NCI-H2171 treated with DMSO at 0.1 percent for 48 hours (cell line): ENCODE data around the gene KIAA0825.

Source experiments
- DNase-seq: peaks from one replicate; lab custom pipeline; 2025; lab: John Stamatoyannopoulos, UW

KIAA0825 gene

GRCh38 chr5:94618493-94619328 is at the start of gene KIAA0825, which contains the start of gene SLF1:
KIAA0825 (minus strand) TSS chr5:94618604; CDS start chr5:94537126, 81,478 bp downstream.
SLF1 (plus strand) TSS chr5:94618669; CDS start chr5:94628811, 10,142 bp downstream.
- DNase-seq = peak; percentile 81

- DNase-seq = no peak
These were observed 49.5 kb upstream of the KIAA0825 start for GRCh38 chr5:94667937-94668336.

DNA sequence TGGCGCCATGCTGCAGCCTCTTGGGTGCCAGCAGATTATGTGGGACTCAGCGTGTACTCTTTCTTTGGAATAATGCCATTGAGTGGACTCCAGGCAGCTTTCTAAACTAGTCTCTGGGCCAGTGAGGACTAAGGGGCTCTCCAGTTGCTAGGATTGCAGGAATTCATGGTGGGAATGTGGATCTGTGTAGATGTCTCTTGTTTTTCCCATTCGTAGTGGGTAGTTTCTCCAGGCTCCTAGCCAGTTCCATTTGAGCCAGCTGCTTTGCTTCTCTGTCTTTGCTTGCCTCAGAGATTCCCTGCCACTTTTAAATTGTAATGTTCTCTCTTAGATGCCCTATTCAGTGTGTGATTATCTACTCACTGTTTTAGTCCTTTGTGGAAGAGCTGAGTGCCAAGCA is 42.7 kb upstream of the KIAA0825 start:
- DNase-seq = no peak

- no peak for DNase-seq
These were observed 42.1 kb upstream of the KIAA0825 start for GRCh38 chr5:94660506-94660905.

GRCh38 chr5:94658272-94658671 is 39.9 kb upstream of the KIAA0825 start:
- no peak for DNase-seq

- DNase-seq = no peak
These were observed 31.5 kb upstream of the KIAA0825 start for GRCh38 chr5:94649874-94650273.

- no peak for DNase-seq
These were observed 28.4 kb upstream of the KIAA0825 start for GRCh38 chr5:94646758-94647157.

GRCh38 chr5:94645053-94645452 is 26.6 kb upstream of the KIAA0825 start:
- no peak for DNase-seq

DNA sequence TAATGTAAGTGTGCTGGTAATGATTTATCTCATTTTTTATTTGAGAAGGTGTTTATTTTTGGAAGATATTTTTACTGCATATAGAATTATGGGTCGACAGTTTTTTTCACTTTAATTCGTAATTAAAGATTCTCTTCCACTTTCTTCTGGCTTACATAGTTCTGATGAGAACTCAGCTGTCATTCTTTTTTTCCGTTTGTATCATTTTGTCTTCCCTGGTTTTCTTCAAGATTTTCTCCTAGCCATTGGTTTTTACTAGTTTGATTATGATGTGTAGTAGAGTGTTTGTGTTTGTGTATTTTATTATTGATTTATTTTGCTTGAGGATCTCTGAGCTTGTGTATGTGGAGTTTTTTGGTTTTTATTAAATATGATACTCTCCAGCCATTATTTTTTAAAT is 21.8 kb upstream of the KIAA0825 start:
- DNase-seq = no peak

DNA sequence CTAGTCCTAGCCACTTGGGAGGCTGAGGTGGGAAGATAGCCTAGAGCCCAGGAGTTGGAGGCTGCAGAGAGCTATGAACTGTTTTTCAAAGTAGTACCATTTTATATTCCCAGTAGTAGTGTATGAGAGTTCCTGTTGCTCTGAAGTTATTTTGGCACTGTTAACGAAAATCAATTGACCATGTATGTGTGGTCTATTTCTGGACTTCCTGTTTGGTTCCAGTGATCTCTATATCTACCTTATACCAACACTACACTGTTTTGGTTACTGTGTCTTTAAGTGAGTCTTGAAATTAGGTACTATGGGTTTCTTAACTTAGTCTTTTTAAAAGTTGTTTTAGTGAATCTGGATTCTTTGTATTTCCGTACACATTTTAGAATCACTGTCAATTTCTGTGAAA is 13.6 kb upstream of the KIAA0825 start:
- no peak for DNase-seq

GRCh38 chr5:94627191-94627590 is 8.8 kb upstream of the KIAA0825 start:
- no peak for DNase-seq

DNA sequence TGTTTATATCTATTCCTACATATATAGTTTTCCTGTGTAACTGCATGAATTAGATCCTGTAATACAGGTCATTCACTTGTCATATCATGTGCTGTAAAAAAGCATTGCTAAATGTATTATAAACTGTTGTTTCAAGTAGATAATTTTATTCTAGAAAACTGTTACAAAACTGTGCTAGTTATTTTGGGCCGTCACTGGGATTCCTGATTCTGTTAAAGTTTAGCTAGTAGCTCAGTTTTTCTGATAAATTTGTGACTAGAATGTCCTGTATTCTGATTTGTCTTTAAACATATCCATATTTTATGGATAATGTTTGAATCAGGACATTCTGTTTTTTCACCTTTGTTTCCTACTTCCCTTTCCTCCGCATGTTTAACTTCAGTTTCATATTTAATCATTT is 5.5 kb upstream of the KIAA0825 start:
- no peak for DNase-seq

DNA sequence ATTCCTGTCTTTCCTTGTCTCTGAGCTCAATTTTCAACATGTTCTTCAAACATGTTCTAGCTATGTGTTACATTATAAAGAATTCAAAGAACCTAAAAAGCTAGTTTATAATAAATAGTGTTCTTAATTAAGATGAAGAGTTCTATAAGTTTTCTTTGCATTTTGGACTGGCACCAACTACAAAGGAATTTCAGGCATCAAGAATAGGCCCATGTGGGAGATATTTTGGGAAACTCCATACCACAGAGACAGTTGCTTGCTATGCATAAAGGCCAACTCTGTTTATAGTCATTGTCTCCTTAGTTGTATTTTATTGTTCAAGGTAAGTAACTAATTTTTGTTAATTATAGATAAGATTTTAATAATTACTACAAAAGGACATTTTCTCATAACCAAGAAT is 4.6 kb upstream of the KIAA0825 start:
- no peak for DNase-seq

DNA sequence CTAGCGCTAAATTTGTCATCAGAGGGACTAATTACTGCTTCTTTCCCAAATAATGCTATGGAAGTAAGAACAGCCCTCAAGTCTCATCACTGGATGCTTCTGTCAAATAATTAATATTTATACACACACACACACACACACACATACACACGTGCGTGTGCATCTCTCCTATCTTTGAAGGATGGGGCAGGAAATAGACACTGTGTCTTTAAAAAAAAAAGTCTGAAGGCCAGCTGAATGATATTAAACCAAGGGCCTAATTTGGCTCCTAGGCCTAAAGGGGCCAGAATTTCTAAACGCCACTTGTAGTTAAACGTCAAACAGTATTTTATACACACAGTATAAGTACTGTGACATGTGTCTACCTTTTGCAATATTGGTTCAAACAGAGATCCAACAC is 3.4 kb upstream of the KIAA0825 start:
- no peak for DNase-seq

DNA sequence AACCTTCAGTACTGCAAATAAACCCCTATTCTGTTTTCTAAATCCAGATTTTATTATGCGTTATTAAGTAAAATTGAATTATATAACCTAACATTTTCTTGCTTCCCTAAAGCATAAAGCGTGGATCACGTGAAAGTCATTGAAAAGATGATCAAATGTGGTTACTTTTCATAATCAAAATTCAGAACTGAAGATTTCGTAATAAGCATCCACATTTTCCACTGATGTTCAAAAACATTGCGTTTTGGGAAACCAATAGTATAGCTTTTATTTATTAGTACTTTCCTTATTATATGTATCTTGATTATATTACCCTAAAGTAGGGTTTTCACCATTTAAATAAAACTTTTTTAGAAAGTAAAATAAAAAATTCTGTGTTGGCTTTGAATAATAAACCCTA is 1.9 kb upstream of the KIAA0825 start:
- DNase-seq = no peak

DNA sequence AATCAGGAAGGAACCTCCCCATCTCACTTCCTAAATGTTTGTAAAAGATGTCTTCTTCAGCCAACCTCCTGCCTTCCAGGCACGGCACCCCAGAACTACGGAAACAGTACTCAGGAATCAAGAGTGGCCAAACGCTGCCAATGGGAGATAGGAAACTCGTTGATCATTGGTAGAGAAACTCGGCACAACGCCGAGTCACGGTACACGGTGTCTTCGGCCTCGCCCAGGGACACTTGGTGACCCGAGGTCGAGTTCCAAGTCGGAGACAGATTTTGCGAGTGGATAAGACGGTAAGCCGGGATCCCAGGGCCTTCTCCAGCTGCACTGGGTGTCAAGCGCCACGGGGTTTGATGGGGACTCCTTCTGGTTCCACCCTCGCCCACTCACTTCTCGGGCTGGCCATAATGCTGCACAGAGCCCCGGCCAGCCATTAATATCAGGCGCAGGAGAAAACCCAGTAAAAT is 343 bp downstream of the KIAA0825 start:
- peak; percentile 53 for DNase-seq

GRCh38 chr5:94615862-94616261 is 2.5 kb downstream of the KIAA0825 start:
- no peak for DNase-seq

DNA sequence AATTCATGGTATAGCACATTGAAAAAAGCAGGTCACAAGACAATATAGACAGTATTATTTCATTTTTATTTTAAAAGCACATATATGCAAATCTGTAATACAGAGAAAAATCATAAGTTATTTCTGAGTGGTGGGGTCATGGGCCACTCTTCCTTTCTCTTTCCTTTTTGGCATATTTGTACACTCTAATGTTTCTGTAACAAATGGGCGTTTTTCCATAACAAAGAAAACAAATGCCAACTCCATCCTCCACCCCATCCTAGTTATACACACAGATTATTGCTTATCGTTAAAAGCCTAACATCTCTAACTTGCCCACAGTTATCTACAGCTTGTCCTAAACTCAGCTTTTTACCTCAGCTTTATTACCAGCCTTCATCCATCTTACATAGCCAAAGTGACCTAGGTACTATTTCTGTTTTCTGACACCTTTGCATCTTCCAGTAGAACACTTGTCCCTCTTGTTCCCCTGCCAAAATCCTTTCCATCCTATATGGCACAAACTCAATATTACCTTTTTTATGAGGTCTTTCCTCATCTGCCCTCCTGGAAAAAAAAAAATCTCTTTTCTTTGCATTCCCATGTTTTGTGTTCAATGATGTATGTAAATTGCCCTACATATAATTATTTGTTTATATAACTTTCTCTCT is 4.1 kb downstream of the KIAA0825 start:
- DNase-seq = no peak

DNA sequence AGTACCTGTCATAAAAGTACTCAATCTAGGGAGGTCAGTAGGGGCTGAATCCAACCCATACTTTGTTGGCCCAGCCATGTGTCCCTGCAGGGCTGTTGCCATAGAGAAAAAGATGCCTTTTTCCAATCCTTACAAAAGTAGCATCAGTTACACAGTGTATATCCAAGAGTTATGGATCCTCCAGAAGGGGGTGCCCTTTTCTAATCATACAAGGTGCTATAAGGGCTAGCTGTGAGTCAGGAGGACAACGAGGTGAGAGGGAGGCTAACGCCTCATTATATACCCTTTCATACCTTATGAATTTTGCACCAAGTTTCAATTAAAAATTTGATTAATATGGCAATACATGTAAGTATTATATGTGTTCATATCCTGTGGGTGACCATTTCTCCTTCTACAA is 4.8 kb downstream of the KIAA0825 start:
- no peak for DNase-seq

DNA sequence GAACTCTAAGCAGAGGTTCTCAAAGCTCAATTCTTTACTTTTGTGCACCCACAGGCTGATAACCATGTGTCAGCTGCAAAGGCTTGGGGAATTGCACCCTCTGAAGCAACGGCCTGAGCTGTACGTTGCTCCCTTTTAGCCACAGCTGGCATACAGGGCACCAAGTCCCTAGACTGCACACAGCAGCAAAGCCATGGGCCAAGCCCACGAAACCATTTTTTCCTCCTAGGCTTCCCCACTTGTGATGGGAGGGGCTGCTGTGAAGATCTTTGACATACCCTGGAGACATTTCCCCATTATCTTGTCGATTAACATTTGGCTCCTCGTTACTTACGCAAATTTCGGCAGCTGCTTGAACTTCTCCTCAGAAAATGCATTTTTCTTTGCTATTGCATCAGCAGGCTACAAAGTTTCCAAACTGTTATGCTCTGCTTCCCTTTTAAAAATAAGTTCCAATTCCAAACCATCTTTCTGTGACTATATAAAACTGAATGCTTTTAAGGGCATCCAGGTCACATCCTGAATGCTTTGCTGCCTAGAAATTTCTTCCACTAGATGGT is 23.0 kb downstream of the KIAA0825 start:
- no peak for DNase-seq

- DNase-seq = no peak
These were observed 40.7 kb downstream of the KIAA0825 start for GRCh38 chr5:94577466-94578245.

GRCh38 chr5:94575196-94575595 is 43.2 kb downstream of the KIAA0825 start:
- no peak for DNase-seq
